ENCODE data around the gene CREBBP.

GRCh38 chr16:3754081-3754703, 126.3 kb downstream of the CREBBP start:
- TF ChIP-seq CTCF (IDR thresholded peaks at IDR 0.05 in 8 of 11, conservative IDR thresholded peaks at IDR 0.05 in 3 of 11) (no peak), POLR2A (IDR thresholded peaks at IDR 0.05) (no peak), POLR2AphosphoS5 (IDR thresholded peaks at IDR 0.05) (no peak)
